Hepatocyte (in vitro differentiated cells): Measurements from ENCODE around the gene SORCS3.

Experiments used
- CTCF ChIP-seq: fragments of 200-600 bp; sonication (generic); IDR thresholded peaks from 2 replicates; pipeline ENCODE4 v1.5.1; 2016; ENCODE audit warnings: antibody characterized with exemption, mild to moderate bottlenecking; ENCODE audit not compliant: poor library complexity
- EZH2 ChIP-seq: fragments of 200-600 bp; sonication (generic); IDR thresholded peaks from 2 replicates; pipeline ENCODE4 v1.6.1; 2016; ENCODE audit warnings: antibody characterized with exemption, mild to moderate bottlenecking, borderline replicate concordance
- EZH2phosphoT487 ChIP-seq: fragments of 200-600 bp; sonication (generic); IDR thresholded peaks from one replicate; pipeline ENCODE4 v1.6.1; 2018; ENCODE audit warnings: antibody characterized with exemption, mild to moderate bottlenecking, low read depth, moderate library complexity; ENCODE audit not compliant: unreplicated experiment, severe bottlenecking

GRCh38 chr10:105192861-105193260 is 551.8 kb downstream of the SORCS3 start:
- TF ChIP-seq EZH2 (no peak), CTCF (no peak), EZH2phosphoT487 (no peak)
